ENCODE results near the gene TNFRSF17.

DNA sequence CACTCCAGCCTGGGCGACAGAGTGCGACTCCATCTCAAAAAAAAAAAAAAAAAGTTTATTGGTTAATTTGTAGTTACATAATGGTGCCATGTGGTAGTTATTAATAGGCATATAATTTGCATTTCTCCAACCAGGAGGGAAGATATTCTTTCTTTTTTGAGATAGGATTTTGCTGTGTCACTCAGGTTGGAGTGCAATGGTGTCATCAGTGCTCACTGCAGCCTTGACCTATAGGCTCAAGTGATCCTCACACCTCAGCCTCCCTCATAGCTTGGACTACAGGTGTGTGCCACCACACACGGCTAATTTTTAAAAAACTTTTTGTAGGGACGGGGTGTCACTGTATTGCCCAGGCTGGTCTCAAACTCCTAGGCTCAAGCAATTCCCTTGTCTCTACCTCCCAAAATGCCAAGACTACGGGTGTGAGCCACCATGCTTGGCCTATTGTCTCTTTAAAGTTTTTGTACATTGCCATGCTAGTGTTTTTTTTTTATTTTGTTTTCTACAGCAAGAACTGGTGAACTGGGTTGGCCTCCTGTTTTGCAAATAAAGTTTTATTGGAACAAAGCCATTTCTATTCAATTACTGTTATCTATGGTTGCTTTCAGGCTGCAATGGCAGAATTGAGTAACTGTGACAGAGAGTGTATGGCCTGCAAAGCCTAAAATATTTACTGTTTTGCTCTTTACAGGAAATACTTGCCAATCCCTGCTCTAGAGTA, 23.4 kb downstream of the TNFRSF17 start:
- TF ChIP-seq, protein P1, sequence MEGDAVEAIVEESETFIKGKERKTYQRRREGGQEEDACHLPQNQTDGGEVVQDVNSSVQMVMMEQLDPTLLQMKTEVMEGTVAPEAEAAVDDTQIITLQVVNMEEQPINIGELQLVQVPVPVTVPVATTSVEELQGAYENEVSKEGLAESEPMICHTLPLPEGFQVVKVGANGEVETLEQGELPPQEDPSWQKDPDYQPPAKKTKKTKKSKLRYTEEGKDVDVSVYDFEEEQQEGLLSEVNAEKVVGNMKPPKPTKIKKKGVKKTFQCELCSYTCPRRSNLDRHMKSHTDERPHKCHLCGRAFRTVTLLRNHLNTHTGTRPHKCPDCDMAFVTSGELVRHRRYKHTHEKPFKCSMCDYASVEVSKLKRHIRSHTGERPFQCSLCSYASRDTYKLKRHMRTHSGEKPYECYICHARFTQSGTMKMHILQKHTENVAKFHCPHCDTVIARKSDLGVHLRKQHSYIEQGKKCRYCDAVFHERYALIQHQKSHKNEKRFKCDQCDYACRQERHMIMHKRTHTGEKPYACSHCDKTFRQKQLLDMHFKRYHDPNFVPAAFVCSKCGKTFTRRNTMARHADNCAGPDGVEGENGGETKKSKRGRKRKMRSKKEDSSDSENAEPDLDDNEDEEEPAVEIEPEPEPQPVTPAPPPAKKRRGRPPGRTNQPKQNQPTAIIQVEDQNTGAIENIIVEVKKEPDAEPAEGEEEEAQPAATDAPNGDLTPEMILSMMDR (IDR thresholded peaks at IDR 0.05 in 4 of 5, conservative IDR thresholded peaks at IDR 0.05 in 1 of 5): no peak
- TF ChIP-seq POLR2A (IDR thresholded peaks at IDR 0.05): no peak

All from gastrocnemius medialis (tissue), 4 donors.